GM18498 (cell line): Measurements from ENCODE around the gene GPR108.
"Not testable (repeated sequence)": the region's sequence is repeated elsewhere in the genome, so short reads cannot be mapped to it uniquely, and the experiment has no call there.

Experiments
- ATAC-seq: cut with Tn5 transposase; IDR thresholded peaks from one replicate; pipeline ENCODE4 v1.9.1; 2021; ENCODE audit warnings: mild to moderate bottlenecking, moderate library complexity; ENCODE audit not compliant: unreplicated experiment

GPR108 gene

GRCh38 chr19:6721138-6721474, 16.3 kb downstream of the GPR108 start:
- no peak for ATAC-seq

- no peak for ATAC-seq
These were observed 16.8 kb downstream of the GPR108 start, which contains the start of gene C3 for GRCh38 chr19:6720369-6721137. Gene C3, minus strand, starts transcription at chr19:6720650. Its CDS starts 61 bp downstream, at chr19:6720589.

- ATAC-seq = no peak
These were observed 17.4 kb downstream of the GPR108 start for GRCh38 chr19:6719992-6720368.

GRCh38 chr19:6719540-6719861, 17.9 kb downstream of the GPR108 start:
- ATAC-seq = no peak

GRCh38 chr19:6718741-6719539, 18.4 kb downstream of the GPR108 start:
- no peak for ATAC-seq

GRCh38 chr19:6718111-6718740, 19.2 kb downstream of the GPR108 start:
- ATAC-seq = no peak

GRCh38 chr19:6717441-6717971, 19.9 kb downstream of the GPR108 start:
- ATAC-seq = no peak

- ATAC-seq = no peak
These were observed 20.3 kb downstream of the GPR108 start for GRCh38 chr19:6717036-6717435.

- ATAC-seq = no peak
These were observed 20.8 kb downstream of the GPR108 start for GRCh38 chr19:6716610-6716970.

- ATAC-seq = no peak
These were observed 22.4 kb downstream of the GPR108 start for GRCh38 chr19:6714749-6715555.

GRCh38 chr19:6713773-6714692, 23.3 kb downstream of the GPR108 start:
- ATAC-seq = no peak

- no peak for ATAC-seq
These were observed 24.4 kb downstream of the GPR108 start for GRCh38 chr19:6712692-6713670.

- ATAC-seq = no peak
These were observed 25.1 kb downstream of the GPR108 start for GRCh38 chr19:6712231-6712630.

- no peak for ATAC-seq
These were observed 25.8 kb downstream of the GPR108 start for GRCh38 chr19:6711605-6712004.

GRCh38 chr19:6711078-6711361, 26.4 kb downstream of the GPR108 start:
- no peak for ATAC-seq

GRCh38 chr19:6710273-6711077, 26.9 kb downstream of the GPR108 start:
- ATAC-seq = no peak

- ATAC-seq = no peak
These were observed 27.8 kb downstream of the GPR108 start for GRCh38 chr19:6709549-6709948.

GRCh38 chr19:6708913-6709312, 28.5 kb downstream of the GPR108 start:
- not testable (repeated sequence) for ATAC-seq
